ENCODE data around the gene PPIL4.
"Not testable (repeated sequence)": the region's sequence is repeated elsewhere in the genome, so short reads cannot be mapped to it uniquely, and the experiment has no call there.

Gene PPIL4

DNA sequence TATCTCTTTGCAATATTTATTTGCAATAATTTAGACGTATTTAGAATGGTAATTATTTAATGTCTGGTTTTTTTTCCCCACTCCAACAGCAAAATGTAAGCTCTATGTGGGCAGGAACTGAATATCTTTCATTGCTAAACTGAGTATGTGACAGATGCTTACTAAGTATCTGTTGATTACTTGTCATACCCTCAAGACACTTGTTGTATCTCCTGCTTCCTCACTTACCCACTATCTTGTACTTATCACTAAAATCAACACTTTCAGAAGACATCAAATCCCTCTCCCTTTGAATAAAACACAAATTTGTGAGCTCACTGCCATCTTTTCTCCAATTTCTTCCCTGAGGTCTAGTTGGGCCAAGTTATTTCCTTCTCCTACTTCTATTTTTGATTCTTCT, 30.3 kb downstream of the PPIL4 start:
- no peak for DNase-seq

DNA sequence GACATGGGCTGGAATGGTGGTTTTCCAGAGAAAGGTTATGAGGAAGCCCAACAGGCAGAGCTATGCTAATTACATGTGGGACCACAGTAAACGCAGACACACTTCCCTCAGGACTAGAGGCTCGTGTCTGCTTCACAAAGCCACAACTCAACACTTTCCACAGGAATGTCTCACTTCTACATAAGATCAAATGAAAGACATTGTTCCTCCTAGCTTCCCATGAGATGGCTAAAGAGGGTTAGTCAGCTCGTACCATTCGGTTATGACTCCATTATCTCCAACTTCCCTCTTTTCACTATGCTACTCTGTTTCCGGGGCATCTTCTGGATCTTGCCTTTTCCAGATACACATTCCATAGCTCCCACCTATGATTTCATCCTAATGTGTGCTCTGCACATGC, 31.9 kb downstream of the PPIL4 start:
- peak in 1 of 2 experiments; percentile 9 for DNase-seq

DNA sequence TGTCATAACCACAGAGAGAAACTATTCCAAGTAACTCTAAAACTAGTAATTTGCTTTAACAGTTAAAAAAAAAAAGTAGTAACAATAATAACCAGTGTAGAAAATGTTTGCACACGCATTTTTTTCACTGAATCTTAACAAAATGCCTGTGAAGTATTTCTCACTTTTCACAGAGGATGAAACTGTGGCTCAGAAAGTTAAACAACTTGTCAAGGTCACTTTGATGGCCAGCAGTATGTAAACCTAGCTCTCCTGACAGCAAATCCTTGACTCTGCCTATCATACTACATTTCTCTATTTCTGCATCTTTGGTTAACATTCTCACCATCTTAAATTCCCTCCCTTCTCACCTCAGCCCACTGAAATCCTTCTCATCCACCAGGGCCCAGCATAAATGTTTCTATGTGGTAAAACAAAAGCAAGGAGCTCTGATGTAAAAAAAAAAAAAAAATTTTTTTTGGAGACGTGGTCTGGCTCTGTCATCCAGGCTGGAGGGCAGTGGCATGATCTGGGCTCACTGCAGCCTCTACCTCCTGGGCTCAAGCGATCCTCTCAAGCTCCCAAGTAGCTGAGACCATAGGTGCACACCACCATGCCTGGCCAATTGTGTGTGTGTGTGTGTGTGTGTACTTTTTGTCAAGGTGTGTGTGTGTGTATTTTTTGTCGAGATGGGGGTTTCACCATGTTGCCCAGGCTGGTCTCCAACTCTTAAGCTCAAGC, 34.9 kb downstream of the PPIL4 start:
- DNase-seq = no peak

DNA sequence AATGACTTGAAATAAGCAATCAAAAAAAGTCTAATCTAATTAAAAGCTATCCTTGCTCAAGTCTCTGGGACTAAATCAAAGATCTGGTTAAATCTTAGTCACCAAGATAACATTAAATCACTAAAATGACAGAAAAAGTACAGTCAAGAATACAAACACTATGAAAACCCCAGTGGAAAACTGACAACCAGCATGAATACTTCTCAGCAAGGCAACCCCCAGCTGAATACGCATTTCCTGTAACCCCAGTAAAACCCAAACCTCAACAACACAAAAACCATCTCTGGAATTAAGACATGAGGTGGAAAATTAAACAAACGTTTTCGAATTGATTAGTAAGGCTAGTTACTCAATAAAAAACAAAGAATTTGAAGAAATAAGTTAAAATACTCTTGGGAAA, 37.4 kb downstream of the PPIL4 start:
- DNase-seq = no peak

DNA sequence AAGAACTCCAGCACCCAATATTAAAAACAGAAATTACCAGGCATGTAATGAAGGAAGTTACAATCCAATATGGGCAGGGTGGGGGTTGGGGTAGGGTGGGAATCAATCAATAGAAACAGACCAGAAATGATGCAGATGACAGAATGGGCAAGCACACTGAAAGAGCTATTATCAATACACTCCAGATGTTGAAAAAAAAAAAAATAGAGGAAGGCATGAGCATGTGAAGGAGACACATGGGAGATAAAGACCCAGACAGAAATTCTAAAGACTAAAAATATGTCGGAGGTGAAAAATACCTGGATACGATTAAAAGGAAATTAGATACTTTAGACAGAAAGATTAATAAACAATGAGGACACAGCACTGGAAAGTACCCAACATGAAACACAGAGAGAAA, 42.0 kb downstream of the PPIL4 start:
- DNase-seq = no peak

DNA sequence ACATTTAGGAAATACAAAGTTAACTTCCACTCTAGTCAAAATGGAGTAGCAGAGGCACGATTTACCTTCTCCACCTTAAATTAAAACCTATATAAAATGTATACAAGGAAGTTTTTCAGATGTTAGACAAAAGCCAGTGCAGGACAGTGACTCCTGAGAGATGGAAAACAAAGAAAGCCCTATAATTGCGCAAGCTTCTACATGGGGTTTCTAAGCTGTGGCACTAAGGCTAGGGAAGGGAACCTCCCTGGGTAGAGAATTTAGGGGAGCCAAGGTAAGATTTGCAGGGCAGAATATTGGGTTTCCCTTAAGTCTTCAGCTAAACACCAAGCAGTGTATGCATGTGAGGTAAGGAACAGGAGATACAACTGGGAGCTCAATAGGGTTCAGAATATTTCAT, 42.6 kb downstream of the PPIL4 start:
- no peak for DNase-seq

DNA sequence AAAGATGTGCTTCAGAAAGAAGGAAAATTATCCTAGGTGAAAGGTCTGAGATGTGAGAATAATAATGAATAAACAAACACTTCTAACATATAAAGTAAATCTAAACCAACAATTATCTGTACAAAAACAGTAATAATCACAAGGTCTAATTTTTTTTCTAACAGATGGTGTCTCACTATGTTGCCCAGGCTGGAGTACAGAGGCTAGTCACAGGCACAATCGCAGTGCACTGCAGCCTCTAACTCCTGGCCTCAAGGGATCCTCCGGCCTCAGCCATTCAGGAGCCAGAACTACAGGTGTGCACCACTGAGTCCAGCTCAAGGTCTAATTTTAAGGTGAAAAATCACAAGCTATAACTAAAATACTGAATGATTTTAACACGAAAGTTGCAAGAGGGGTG, 44.1 kb downstream of the PPIL4 start:
- DNase-seq = no peak

DNA sequence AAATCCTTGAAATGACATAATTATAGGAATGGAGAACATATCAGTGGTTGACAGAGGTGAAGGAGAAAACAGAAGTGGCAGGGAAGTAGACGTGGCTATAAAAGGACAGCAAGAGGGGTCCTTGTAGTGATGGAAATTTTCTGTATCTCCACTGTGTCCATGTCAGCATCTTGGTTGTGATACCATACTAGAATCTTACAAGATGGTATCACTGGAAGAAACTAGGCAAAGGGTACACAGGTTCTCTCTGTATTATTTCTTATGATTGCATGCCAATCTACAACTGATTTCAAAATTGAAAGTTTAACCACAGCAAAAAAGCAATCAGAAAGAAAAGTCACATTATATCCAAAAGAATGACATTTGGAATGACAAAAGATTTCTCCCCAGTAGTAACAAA, 44.6 kb downstream of the PPIL4 start:
- DNase-seq = no peak

DNA sequence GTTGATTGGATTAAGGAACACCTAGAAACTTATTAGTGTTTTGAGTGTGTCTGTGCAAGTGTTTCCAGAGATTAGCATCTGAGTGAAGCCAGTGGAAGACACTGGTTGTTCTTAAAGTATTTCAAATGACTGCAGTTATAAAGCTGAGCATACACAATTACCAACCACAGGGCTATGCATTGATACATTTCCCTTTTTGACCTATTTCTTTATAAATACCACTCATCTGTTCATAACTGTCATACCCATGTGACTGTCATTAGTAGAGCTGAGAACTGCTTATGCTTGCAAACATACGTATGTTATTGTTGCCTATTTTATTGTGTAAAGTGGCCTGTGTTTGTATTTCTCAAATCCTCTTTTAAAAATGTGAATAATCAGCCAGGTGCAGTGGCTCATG, 45.7 kb downstream of the PPIL4 start:
- no peak for DNase-seq

DNA sequence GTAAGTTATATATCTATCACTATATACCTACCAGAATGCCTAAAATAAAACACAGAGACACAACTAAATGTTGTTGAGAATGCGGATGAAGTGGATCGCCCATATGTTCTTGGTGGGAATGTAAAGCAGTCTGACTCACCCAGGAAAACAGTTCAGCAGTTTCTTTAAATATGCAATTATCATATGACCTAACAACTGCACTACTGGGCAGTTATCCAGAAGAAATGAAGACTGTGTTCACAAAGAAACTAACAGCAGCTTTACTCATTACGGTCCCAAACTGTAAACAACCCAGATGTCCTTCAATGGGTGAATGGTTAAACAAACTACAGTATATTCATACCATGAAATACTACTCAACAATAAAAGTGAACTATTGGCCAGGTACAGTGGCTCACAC, 46.8 kb downstream of the PPIL4 start:
- DNase-seq = no peak

DNA sequence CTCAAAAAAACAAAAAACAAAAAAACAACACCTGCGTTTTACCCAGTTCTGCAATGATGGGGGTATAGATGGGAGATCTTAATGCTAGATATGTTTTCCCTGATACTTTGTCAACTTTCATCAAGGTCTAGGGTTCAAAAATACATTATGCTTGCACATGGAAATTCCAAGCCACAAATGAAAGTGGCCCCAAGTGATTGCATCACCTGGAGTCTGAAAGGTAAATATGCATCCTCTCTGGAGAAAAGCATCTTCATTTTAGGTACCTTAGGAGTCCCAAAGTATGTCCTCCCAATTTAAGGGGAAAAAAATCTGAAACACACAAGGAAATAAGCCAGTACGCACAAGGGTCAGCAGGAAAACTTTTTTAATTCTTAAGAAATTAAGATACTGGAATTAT, 48.5 kb downstream of the PPIL4 start:
- no peak for DNase-seq

DNA sequence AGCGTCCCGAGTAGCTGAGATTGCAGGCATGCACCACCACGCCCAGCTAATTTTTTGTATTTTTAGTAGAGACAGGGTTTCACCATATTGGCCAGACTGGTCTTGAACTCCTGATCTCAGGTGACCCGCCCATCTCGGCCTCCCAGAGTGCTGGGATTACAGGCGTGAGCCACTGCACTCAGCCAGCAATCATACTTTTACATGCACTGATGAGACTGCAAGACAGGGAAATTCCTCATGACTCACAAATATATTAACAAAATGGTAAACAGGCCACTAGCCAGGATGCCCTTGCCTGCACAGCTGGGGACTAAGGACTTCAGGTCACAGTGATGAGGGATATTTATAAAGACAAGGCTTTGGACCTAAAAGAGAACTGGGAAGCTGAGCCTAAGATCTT, 49.2 kb downstream of the PPIL4 start:
- DNase-seq = not testable (repeated sequence)

DNA sequence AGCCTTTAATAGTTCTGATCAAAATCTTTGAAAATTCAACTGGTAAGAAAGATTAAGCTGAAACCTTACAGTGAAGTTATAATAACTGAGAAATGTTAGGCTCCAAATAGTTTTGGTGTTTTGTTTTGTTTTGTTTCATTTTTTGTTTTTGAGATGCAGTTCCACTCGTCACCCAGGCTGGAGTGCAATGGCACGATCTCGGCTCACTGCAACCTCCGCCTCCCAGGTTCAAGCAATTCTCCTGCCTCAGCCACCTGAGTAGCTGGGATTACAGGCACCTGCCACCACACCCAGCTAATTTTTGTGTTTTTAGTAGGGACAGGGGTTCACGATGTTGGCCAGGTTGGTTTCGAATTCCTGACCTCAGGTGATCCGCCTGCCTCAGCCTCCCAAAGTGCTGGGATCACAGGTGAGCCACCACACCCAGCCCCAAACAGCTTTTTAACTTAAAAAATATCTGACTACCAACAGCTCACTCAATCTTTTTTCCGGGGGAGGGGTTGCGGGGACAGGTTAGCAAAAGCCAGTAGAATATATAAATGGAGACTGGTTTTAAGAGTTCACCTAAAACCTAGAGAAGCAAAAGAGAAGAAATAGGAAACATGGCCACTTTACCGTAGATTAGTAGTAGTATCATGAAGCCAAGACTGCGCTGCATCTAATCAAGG, 50.4 kb downstream of the PPIL4 start:
- DNase-seq = not testable (repeated sequence)

DNA sequence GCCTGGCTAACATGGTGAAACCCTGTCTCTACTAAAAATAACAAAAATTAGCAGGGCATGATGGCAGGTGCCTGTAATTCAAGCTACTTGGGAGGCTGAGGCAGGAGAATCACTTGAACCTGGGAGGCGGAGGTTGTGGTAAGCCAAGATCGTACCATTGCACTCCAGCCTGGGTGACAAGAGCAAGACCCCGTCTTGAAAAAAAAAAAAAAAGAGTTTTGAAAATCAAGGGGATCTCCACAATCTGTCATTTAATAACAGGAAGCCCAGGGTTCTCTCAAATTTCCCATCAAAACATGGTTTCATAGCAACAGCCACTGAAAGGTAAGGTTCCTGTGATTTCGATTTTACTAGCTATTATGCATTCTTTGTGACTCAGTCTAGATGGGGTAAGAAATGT, 51.0 kb downstream of the PPIL4 start:
- not testable (repeated sequence) for DNase-seq

DNA sequence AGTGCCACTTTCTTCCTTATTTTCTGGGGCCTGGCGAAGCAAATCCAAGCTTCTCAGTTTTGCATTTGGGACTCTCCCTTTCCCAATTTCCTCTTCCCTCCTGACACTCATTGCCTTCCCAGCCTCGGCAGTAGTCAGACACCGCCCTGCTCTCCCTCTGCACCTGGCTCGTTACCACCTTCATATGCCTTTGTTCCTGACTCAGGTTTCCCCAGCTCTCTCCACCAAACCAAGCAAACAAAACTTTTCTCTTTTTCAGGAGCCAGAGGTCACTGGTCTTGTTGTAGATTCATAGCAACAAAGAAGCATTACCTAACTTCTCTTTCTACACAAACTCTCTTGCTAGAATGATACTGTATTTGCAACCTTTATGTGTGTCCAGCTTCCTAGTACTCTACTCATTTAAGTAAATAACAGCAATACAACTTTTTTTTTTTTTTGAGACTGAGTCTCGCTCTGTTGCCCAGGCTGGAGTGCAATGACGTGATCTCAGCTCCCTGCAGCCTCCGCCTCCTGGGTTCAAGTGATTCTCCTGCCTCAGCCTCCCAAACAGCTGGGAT, 52.0 kb downstream of the PPIL4 start:
- DNase-seq = no peak

DNA sequence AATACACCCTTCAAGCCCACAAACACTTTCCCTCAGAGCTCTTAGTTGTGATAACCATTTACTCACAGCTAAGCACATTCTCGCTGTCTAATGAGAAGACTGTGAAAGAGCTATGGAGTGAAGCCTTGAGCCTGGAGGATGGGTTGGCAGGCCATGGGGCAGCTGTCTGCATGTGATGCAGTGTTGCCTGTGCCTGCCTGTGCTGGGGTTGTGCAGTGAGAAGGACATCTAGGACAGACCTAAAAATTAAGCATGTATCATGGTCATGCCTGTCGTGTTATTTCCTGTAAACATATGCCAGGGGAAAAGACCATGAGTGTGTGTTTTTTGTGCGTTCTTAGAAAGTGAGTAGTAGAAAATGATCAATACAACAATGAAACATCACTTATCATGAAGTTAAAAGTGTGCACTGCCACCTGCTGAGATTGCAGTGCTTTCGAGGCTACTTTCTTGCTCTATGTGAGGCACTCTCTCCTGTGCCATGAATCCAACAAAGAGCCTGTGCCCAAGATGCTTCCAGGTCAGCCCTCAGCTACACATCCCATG, 53.0 kb downstream of the PPIL4 start:
- DNase-seq = no peak

DNA sequence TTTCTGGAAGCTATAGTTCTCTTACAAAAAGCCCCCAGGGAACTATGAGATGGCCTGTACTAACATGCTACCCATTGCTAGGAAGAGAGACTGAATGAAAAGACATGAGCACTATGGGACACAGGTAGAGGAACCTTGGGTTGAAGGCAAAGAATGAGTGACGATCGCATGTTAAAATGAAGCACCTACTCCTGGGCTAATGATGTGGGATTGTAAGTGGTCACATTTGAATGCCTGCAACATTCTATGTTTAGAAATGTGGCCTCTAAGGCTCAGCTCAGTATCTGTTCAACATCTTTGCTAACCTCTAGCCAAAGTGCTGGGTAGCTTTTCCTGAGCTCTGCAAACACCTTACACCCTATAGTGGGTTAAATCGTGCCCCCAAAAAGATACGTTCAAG, 55.9 kb downstream of the PPIL4 start:
- no peak for DNase-seq

DNA sequence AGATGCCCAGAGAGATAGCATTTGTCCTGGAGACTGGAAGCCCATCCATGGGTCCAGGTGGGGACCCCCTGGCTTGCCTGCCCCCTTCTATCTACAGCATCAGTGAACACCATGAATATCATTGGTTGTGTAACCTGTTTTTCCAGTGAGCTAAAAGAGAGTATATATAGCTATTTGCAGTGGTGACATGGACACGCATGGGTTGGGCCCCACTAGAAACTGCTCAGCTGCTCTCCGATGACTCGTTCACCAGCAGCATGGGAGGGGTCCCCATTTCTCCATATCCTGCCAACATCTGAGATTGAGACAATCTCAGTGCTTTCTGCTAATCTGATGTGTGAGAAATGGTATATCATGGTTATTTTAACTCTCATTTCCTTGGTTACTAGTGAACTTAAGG, 57.0 kb downstream of the PPIL4 start:
- DNase-seq = no peak

DNA sequence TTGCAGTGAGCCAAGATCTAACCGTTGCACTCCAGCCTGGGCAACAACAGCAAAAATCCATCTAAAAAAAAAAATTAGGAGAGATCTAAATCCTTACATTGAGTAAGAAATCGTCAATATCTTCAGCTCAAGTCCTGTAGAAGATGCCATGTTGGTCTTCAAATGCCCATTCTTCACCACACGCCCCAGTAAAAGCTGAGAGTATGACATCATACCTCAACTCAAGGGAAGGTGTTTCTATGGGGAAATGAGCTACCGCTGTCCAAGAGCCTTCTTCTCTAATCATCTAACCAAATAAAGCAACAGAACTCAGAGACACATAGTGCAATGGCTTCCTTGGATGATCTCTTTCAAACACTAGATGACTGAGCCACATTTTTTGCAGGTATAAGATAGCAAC, 58.5 kb downstream of the PPIL4 start:
- no peak for DNase-seq

DNA sequence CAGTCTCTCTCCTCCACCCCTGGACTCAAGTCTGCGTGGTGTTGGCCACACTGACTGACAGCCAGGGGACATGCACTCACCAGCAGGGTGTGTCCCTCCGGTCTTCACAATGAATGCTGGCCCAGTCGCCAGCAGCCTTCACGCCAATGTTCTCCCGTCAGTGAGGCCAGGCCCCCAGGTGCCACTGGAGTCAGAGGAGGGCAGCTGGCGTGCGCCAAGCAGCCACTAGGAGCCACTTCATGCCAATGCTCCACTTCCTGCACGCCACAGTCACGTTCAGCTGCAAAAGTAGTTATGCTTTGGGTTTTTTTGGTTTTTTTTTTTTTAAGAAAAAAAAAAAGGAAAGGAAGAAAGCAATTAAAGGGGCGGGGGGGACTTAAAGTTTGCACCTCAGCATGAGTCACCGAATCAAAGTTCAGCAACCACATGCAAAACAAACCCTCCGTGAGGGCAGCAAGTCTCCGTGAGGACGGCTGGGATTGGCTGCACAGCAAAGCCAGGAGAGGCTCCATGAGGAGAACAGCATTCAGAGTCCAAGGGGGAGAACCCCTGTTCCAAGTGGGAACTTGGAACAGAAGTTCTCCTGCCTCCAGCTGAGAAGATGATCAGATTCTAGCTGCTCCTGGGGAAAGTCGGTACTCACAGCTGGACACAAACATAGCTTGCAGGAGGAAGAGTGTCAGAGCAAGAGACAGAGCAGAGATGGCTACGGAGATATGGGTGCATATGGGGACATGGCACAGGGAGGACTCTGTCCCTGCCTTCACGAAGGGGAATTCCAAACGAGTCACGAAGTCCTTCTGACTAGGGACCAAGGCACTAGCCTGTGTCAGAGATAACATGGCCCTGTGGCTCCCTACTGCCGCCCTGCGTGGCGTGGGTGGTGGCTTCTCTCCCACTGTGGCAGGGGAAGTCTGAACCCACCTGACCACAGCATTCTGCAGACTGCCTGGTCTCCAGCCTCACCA, 60.8 kb downstream of the PPIL4 start, which contains the start of gene ZC3H12D:
Gene ZC3H12D, minus strand, starts transcription at position 282 of the 968 bp plus-strand sequence. CDS start 10,471 bp downstream, outside the sequence.
- DNase-seq = no peak

DNA sequence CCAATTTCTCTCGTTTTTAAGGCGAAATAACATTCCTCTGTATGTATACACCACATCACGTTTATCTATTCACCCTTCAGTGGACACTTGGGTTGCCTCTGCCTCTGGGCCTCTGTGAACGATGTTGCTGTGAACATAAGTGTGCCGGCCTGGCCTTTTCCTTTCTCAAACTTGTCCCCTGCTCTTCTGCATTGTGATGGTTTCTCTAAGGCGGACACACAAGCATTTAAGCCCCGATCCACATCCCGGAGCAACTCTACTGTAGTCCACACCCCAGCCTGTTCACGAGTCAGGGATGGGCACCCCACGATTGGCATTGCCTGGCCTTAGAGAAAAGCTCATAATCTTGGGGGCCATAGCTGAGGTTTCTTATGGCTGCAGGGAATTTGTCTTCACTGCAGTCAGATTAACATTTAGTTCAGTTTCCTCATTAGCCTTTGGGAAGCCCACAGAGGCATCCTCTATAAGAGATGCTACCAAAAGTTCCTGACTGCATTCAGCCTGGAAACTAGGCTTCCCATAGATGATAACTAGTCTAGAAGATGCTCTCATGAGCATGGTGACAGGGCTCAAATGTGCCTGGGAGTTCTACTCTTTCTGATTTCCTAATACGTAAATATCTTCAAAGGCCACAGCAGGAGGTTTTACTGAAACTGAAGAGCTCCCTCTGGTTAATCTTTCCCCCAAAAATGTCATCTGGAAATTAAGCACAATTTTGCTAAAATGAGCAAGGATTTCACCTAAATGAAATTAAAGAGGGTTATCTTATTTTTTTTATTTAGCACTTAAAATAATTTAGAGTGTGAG, 61.8 kb downstream of the PPIL4 start:
- DNase-seq = no peak

DNA sequence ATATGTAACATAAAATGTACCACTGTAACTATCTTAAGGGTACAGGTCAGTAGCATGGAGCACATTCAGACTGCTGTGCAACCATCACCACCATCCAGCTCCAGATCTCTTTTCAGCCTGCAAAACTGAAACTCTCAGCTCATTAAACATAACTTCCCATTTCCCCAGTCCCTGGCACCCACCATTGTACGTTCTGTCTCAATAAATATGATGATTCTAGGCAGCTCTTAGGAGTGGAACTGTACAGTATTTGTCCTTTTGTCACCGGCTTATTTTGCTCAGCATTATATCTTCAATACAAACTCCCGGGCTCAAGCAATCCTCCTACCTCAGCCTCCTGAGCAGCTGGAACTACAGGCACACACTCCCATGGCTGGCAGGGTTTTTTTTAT, 62.5 kb downstream of the PPIL4 start:
- no peak for DNase-seq
